GM13976 (cell line): ENCODE measurements around the gene CNTN6.

Experiments used
- DNase-seq: peaks from one replicate; pipeline ENCODE4 v3.0.0; 2012; ENCODE audit warnings: low spot score
- in situ Hi-C: fragments of 300-500 bp; cut with MboI; formaldehyde crosslinking; loops from one replicate; pipeline ENCODE4 v1.12.0; 2022; ENCODE audit warnings: low sequenced_read_pairs, mixed read lengths, inconsistent platforms; ENCODE audit not compliant: unreplicated experiment
- TF ChIP-seq, protein P1 (sequence below): IDR thresholded peaks from 2 replicates; pipeline ENCODE4 v1.5.1; 2012; ENCODE audit warnings: borderline replicate concordance, mild to moderate bottlenecking; ENCODE audit not compliant: insufficient read depth; ENCODE audit errors: extremely low read depth, missing control alignments, control extremely low read depth

Gene CNTN6

DNA sequence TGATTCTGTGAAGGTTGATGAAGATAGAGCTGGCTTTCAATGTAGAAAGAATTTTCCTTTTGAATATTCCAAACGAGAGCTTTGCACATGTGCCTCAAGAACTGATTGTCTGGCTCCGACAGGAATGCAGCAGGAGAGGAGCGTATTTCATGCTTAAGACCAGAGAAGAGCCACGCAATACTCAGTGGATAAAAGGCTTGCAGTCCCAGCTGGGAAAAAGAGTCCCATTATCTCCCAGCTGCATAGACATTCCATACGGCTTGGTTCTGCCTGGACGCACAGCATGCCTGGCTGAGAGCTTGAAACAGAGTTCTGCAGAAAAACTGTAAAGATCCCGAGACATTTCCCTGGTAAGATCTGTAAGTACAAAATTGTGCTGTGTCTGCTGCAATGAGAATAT, at the start of gene CNTN6:
Gene CNTN6 (plus strand): TSS at position 254 of the 400 bp plus-strand sequence. CDS start 54,985 bp downstream, outside the sequence.
- in situ Hi-C loops, result no loop called here
- TF ChIP-seq, protein P1, sequence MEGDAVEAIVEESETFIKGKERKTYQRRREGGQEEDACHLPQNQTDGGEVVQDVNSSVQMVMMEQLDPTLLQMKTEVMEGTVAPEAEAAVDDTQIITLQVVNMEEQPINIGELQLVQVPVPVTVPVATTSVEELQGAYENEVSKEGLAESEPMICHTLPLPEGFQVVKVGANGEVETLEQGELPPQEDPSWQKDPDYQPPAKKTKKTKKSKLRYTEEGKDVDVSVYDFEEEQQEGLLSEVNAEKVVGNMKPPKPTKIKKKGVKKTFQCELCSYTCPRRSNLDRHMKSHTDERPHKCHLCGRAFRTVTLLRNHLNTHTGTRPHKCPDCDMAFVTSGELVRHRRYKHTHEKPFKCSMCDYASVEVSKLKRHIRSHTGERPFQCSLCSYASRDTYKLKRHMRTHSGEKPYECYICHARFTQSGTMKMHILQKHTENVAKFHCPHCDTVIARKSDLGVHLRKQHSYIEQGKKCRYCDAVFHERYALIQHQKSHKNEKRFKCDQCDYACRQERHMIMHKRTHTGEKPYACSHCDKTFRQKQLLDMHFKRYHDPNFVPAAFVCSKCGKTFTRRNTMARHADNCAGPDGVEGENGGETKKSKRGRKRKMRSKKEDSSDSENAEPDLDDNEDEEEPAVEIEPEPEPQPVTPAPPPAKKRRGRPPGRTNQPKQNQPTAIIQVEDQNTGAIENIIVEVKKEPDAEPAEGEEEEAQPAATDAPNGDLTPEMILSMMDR, result no peak
- no peak for DNase-seq

DNA sequence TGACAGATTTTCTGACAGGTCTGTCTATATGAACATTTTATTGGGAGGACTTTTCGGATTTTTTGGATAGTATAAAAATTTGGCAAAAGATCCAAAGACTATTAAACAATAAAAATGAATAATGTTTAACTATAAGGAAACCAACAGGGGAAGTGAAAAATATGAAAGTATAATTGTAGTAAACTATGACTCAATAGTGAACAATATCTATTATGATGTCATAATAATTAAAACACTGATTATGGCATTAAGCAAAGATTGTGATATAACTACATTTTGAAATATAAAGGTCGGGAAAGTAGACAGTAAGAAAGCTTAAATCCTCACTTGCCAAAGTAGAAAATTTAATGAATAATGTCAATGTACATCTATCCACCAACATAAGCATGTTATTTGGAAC, 44.3 kb upstream of the CNTN6 start:
- TF ChIP-seq, protein P1, result no peak
- in situ Hi-C loops, result no loop called here
- no peak for DNase-seq

DNA sequence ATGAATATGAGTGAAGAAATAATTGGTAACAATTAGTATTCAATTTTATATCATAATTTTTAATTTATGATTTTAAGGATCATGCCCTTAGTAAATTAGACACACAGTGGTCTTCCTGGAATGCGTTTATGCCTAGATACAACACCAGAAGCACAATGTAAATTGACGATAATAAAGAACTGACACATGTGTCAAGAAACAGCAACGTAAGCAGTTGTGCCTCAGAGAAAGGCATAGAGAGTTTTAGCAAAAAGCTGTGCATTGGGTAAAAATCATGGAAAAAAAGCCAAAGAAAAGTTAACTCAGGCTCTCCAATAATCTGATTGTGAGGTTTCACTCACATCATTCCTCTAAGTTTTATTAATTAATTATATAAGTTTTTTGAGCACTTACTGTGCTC, 37.0 kb upstream of the CNTN6 start:
- in situ Hi-C loops, result no loop called here
- DNase-seq, result no peak
- TF ChIP-seq, protein P1, result no peak

DNA sequence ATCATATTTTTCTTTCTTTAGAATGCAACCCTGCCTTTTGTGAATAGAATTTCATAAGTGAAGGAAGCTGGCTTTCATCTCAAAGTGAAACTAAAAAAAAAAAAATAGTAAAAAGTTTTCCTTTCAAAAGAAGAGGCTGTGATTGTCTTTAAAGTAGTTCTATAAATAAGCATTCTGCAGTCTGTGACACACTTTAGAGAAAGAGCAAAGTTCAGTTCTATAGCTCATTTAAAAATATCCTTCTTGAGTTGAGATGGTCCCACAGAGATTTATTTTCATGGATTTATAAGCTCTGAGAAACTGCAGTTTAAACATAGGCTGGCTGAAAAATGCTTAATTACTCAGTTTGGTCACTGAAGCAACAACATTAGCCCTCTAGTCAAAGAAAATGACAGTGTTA, 36.1 kb upstream of the CNTN6 start:
- in situ Hi-C loops, result no loop called here
- TF ChIP-seq, protein P1, result no peak
- no peak for DNase-seq

DNA sequence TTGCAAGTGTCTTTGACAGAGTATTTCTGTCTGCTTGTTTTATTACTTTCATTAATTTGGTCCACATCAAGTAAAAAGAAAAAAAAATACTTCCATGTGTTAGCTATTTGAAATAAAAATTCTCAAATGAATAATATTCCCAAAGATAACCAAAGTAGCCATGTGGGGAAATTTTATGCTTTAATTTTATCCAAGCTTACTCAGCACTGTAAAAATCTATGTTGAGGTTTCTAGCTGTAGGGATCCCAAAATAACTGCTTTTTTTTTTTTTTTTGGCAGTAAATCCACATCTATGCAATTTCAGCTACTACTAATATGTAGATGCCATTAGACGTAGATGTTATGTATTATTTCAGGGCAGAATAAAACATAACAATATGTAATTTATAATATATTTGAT, 35.4 kb upstream of the CNTN6 start:
- TF ChIP-seq, protein P1, result no peak
- no peak for DNase-seq
- in situ Hi-C loops, result no loop called here

DNA sequence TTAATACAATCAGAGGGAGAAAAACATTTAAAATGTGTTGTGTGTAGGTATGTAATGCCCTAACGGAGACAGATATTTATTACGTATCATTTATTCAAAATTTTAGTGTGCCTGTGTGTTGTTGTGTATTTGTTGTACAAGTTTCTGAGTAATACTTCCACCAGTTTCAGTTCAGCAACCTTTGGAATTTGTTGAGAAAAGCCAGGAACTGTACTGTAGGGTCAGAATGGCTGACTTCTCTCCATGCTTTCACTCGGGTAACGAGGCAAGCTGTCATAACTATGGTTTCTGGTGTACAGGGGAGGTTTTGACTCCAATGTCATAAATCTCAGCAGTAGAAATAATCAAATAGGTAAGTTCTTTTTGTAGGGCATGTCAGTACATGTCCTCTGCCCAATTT, 23.8 kb upstream of the CNTN6 start:
- no peak for DNase-seq
- TF ChIP-seq, protein P1, result no peak
- in situ Hi-C loops, result no loop called here

DNA sequence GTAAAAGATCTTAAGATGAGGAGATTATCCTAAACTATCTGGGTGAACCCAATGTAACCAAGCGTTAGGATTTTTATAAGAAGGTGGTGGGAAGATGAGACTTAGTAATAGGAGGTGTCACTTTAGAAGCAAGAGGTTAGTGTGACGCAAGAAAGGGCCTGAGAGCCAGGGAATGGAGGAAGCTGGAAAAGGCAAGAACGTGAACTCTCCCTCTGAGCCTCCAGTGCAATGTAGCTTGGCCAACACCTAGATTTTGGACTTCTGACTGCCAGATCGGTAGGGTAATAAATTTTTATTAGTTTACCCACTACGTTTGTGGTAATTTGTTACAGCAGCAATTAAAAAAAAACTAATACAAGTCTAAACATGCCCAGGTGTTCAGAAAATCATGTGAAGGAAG, 20.8 kb upstream of the CNTN6 start:
- in situ Hi-C loops, result no loop called here
- TF ChIP-seq, protein P1, result no peak
- no peak for DNase-seq
